HG03558 (cell line): Measurements from ENCODE around the gene SIL1.
"Not testable (repeated sequence)": the region's sequence is repeated elsewhere in the genome, so short reads cannot be mapped to it uniquely, and the experiment has no call there.

Experiments
- ATAC-seq: cut with Tn5 transposase; IDR thresholded peaks from one replicate; pipeline ENCODE4 v1.9.1; 2021; ENCODE audit warnings: moderate number of reproducible peaks; ENCODE audit not compliant: unreplicated experiment; ENCODE audit errors: extremely low read depth

Gene SIL1

DNA sequence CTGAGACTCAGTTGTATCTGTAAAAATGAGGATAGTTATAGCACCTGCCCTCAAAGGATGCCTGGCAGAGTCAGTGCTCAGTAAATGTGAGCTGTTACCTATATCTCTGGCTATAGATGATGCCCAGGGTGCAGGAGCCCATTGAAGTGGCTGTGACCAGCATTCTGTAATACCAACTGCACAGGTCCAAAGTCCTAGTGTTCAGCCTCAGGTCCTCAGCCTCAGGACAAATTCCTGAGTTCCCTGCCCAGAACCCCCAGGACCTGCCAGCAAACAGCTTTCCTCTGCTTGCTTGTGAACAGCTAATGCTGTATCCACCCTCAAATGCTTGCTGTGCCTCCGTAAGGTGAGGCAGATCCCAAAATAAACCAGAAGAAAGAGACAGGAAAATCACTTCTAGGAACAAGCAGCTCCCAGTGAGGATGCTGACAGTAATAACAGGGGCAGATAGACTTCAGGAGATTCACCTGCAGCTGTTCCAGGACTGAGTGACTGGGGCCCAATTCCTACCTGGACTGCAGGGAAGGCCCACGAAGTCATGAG is 80.8 kb downstream of the SIL1 start:
- ATAC-seq = no peak

GRCh38 chr5:139116100-139116655 is 82.0 kb downstream of the SIL1 start:
- no peak for ATAC-seq

- ATAC-seq = no peak
These were observed 84.3 kb downstream of the SIL1 start for GRCh38 chr5:139113892-139114291.

DNA sequence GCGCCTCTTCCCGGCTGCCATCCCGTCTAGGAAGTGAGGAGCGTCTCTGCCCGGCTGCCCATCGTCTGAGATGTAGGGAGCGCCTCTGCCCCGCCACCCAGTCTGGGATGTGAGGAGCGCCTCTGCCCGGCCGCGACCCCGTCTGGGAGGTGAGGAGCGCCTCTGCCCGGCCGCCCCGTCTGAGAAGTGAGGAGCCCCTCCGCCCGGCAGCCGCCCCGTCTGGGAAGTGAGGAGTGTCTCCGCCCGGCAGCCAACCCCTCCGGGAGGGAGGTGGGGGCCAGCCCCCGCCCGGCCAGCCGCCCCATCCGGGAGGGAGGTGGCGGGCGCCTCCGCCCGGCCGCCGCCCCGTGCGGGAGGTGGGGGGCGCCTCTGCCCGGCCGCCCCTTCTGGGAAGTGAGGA is 85.8 kb downstream of the SIL1 start:
- ATAC-seq = not testable (repeated sequence)

- ATAC-seq = no peak
These were observed 87.5 kb downstream of the SIL1 start for GRCh38 chr5:139110526-139111168.

- ATAC-seq = no peak
These were observed 89.9 kb downstream of the SIL1 start for GRCh38 chr5:139108063-139108824.

- ATAC-seq = no peak
These were observed 92.5 kb downstream of the SIL1 start for GRCh38 chr5:139105621-139106071.

- ATAC-seq = no peak
These were observed 93.4 kb downstream of the SIL1 start for GRCh38 chr5:139104577-139105276.

GRCh38 chr5:139103762-139104161 is 94.4 kb downstream of the SIL1 start:
- no peak for ATAC-seq

GRCh38 chr5:139100825-139101224 is 97.3 kb downstream of the SIL1 start:
- no peak for ATAC-seq

GRCh38 chr5:139094154-139095131 is 103.7 kb downstream of the SIL1 start:
- peak; percentile 85 for ATAC-seq

- ATAC-seq = no peak
These were observed 105.3 kb downstream of the SIL1 start for GRCh38 chr5:139092741-139093343.

GRCh38 chr5:139091439-139092156 is 106.6 kb downstream of the SIL1 start:
- no peak for ATAC-seq

DNA sequence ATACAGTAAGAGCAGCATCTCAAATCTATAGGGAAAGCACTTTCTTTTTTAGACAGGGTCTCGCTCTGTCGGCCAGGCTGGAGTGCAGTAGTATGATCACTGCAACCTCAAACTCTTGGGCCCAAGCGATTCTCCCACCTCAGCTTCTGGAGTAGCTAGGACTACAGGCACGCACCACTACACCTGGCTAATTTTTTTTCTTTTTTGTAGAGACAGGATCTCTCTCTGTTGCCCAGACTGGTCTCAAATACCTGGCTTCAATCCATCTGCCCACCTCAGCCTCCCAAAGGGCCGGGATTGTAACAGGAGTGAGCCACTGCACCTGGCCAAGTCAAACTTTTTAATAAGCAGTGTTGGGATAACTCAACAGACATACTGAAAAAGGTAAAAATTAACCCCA is 107.6 kb downstream of the SIL1 start:
- ATAC-seq = no peak

DNA sequence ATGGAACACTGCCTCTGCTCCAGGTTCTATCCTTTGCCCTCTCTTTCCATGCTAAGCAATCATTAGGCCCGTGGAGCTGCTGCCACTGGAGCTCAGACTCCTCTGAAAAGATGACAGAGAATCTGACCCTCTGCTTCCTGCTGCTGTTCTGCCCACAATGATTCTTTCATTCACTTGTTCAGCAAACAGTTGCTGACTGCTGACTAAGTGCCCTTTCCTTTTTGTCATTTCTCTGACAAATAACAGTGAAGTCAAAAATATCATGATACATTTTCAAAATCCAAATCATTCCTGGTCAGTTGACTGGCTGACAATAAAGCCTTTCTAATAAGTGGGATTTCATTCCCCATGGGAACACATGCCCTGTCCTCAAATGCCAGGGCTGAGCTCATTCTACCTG is 110.1 kb downstream of the SIL1 start:
- no peak for ATAC-seq

- no peak for ATAC-seq
These were observed 115.2 kb downstream of the SIL1 start for GRCh38 chr5:139082813-139083498.

GRCh38 chr5:139079991-139080610 is 118.1 kb downstream of the SIL1 start:
- ATAC-seq = no peak
